Fibroblast of peridontal ligament (primary cell): ENCODE data around the gene DUSP5.
"Not testable (repeated sequence)": the region's sequence is repeated elsewhere in the genome, so short reads cannot be mapped to it uniquely, and the experiment has no call there.

Experiments
- DNase-seq: peaks from one replicate; pipeline ENCODE4 v3.0.0-alpha.2; 2010; ENCODE audit errors: extremely low read depth

DUSP5 gene

GRCh38 chr10:110497438-110498086 lies at the start of gene DUSP5:
Gene DUSP5 (plus strand): TSS chr10:110497907. CDS start chr10:110498122, 215 bp downstream.
- peak; percentile 92 for DNase-seq

GRCh38 chr10:110448682-110449418 lies 48.9 kb upstream of the DUSP5 start:
- peak; percentile 62 for DNase-seq

GRCh38 chr10:110455446-110455845 lies 42.3 kb upstream of the DUSP5 start:
- no peak for DNase-seq

- DNase-seq = no peak
These were observed 41.7 kb upstream of the DUSP5 start for GRCh38 chr10:110456046-110456445.

- no peak for DNase-seq
These were observed 41.1 kb upstream of the DUSP5 start for GRCh38 chr10:110456523-110457091.

- no peak for DNase-seq
These were observed 39.9 kb upstream of the DUSP5 start for GRCh38 chr10:110457851-110458250.

- no peak for DNase-seq
These were observed 39.3 kb upstream of the DUSP5 start for GRCh38 chr10:110458266-110458920.

- DNase-seq = no peak
These were observed 38.1 kb upstream of the DUSP5 start for GRCh38 chr10:110459600-110459999.

- DNase-seq = no peak
These were observed 37.4 kb upstream of the DUSP5 start for GRCh38 chr10:110460111-110460809.

- no peak for DNase-seq
These were observed 36.6 kb upstream of the DUSP5 start for GRCh38 chr10:110461088-110461487.

GRCh38 chr10:110461530-110461929 lies 36.2 kb upstream of the DUSP5 start:
- DNase-seq = no peak

GRCh38 chr10:110462166-110463095 lies 35.3 kb upstream of the DUSP5 start:
- DNase-seq = no peak

- DNase-seq = not testable (repeated sequence)
These were observed 29.4 kb upstream of the DUSP5 start for GRCh38 chr10:110468258-110468657.

- DNase-seq = not testable (repeated sequence)
These were observed 27.2 kb upstream of the DUSP5 start for GRCh38 chr10:110470541-110470940.

- DNase-seq = peak; percentile 50
These were observed 26.1 kb upstream of the DUSP5 start for GRCh38 chr10:110471566-110472139.

- no peak for DNase-seq
These were observed 23.7 kb upstream of the DUSP5 start for GRCh38 chr10:110474017-110474416.

- no peak for DNase-seq
These were observed 22.9 kb upstream of the DUSP5 start for GRCh38 chr10:110474826-110475225.

GRCh38 chr10:110475722-110476515 lies 21.8 kb upstream of the DUSP5 start:
- no peak for DNase-seq

GRCh38 chr10:110479710-110480109 lies 18.0 kb upstream of the DUSP5 start:
- no peak for DNase-seq

- no peak for DNase-seq
These were observed 17.3 kb upstream of the DUSP5 start for GRCh38 chr10:110480387-110480786.
